ENCODE measurements around the gene PTPN14. TPM values are rescaled to one million over a fixed set of nuclear protein-coding genes. Genes with fewer than 3 reads are reported as not detected.

PTPN14 gene
- total RNA-seq, 1 experiment from 2014 or later, result 76.4 TPM

GRCh38 chr1:214379236-214379970 lies 172.0 kb downstream of the PTPN14 start:
- H2AFZ ChIP-seq (ENCODE audit: low read length), result no peak overlapping the region
- no peak overlapping the region for H2AK5ac ChIP-seq (ENCODE audit: insufficient read length, low read length)
- H2BK20ac ChIP-seq (ENCODE audit: low read depth, low read length, poor library complexity, severe bottlenecking), result no peak overlapping the region
- no peak overlapping the region for H3K23ac ChIP-seq (ENCODE audit: insufficient read length, low read depth, low read length)
- no peaks in the 10 kb centered on the region for H3K23me2 ChIP-seq (ENCODE audit: insufficient read length, low read depth, low read length, poor library complexity, severe bottlenecking)
- no peak overlapping the region for H2BK120ac ChIP-seq (ENCODE audit: low read depth, low read length, poor library complexity, severe bottlenecking)
- peaks cover 7% of the 10 kb centered on the region for H3K79me1 ChIP-seq (ENCODE audit: insufficient read depth, low read depth, low read length, poor library complexity, severe bottlenecking)
- H3K9me3 Mint-ChIP-seq, result no peaks in the 10 kb centered on the region
- no peak overlapping the region for H4K8ac ChIP-seq (replicated peaks; ENCODE audit: insufficient read length, low read depth, low read length)
- peaks cover 8% of the 10 kb centered on the region; the same call in 1 of the 2 replicates for H3K4me1 ChIP-seq (ENCODE audit: insufficient read depth, low read length)
- H3K4me2 ChIP-seq (ENCODE audit: insufficient read depth, insufficient read length, low read length), result no peak overlapping the region
- H3K27me3 ChIP-seq (ENCODE audit: insufficient read depth, low read length), result no peaks in the 10 kb centered on the region
- no peak overlapping the region for H3K27ac ChIP-seq (ENCODE audit: insufficient read length, low read depth, low read length)
- H3K36me3 Mint-ChIP-seq (ENCODE audit: insufficient read depth in 1 of 3, low read depth in 3 of 3), result peaks cover 19 to 66% (median 44%) of the 10 kb centered on the region in 3 experiments; a peak in 6 of 7 replicates
- H4K5ac ChIP-seq (ENCODE audit: insufficient read length, low read depth, low read length), result no peak overlapping the region
- H3K4ac ChIP-seq (ENCODE audit: low read depth, low read length), result no peak overlapping the region
- H3K4me3 Mint-ChIP-seq, result no peak overlapping the region; a peak in 1 of 5 replicates
- no peak overlapping the region for H3K9ac ChIP-seq (ENCODE audit: extremely low read depth, insufficient read length, low read length)
- H3K9me3 ChIP-seq (ENCODE audit: control insufficient read depth, low read depth, low read length), result no peaks in the 10 kb centered on the region
- H3K14ac ChIP-seq (ENCODE audit: insufficient read depth, low read length), result no peak overlapping the region
- H2BK12ac ChIP-seq (ENCODE audit: insufficient read length, low read depth, low read length), result no peak overlapping the region
- no peak overlapping the region for H3K56ac ChIP-seq (ENCODE audit: insufficient read length, low read depth, low read length)
- H2BK5ac ChIP-seq (ENCODE audit: insufficient read length, low read length), result no peak overlapping the region
- no peaks in the 10 kb centered on the region for H3K79me2 ChIP-seq (ENCODE audit: insufficient read depth, low read length)
- H3K27me3 Mint-ChIP-seq (ENCODE audit: low read depth), result no peaks in the 10 kb centered on the region
- no peak overlapping the region for H2BK15ac ChIP-seq (ENCODE audit: low read depth, low read length)
- H3K27ac Mint-ChIP-seq, result peak overlapping the region; percentile 66 to 76 (median 66)
- no CpG with 5 or more reads among the region's 6 CpGs for WGBS (ENCODE audit: extremely low coverage, insufficient read length, low lambda C conversion rate)
- H3T11ph ChIP-seq (ENCODE audit: low read length), result no peak overlapping the region
- no peak overlapping the region for H4K91ac ChIP-seq (ENCODE audit: insufficient read length, low read depth, low read length)
- H4K20me1 ChIP-seq (ENCODE audit: control insufficient read depth, insufficient read depth, insufficient read length), result no peaks in the 10 kb centered on the region
- H3K4me1 Mint-ChIP-seq, result peaks cover 31 to 36% of the 10 kb centered on the region in 2 experiments
- no peak for DNase-seq
- TF ChIP-seq, protein P1, sequence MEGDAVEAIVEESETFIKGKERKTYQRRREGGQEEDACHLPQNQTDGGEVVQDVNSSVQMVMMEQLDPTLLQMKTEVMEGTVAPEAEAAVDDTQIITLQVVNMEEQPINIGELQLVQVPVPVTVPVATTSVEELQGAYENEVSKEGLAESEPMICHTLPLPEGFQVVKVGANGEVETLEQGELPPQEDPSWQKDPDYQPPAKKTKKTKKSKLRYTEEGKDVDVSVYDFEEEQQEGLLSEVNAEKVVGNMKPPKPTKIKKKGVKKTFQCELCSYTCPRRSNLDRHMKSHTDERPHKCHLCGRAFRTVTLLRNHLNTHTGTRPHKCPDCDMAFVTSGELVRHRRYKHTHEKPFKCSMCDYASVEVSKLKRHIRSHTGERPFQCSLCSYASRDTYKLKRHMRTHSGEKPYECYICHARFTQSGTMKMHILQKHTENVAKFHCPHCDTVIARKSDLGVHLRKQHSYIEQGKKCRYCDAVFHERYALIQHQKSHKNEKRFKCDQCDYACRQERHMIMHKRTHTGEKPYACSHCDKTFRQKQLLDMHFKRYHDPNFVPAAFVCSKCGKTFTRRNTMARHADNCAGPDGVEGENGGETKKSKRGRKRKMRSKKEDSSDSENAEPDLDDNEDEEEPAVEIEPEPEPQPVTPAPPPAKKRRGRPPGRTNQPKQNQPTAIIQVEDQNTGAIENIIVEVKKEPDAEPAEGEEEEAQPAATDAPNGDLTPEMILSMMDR (conservative IDR thresholded peaks at IDR 0.05), result no peak
- no peak overlapping the region for H3K18ac ChIP-seq (ENCODE audit: insufficient read length, low read depth, low read length)
